Liver (tissue), 9 donors: ENCODE results near the gene LRIT1. TPM values are rescaled to one million over a fixed set of nuclear protein-coding genes. Genes with fewer than 3 reads are reported as not detected.

Source experiments
- DNase-seq: peaks from one replicate; pipeline ENCODE4 v3.0.0-alpha.2; 2017; ENCODE audit warnings: low spot score
- H3K27ac ChIP-seq, 2 donors: one replicate each; pipeline ENCODE4 v1.7.0; 2013; ENCODE audit warnings: inconsistent platforms in 2 of 2, low read length in 2 of 2, control low read depth in 1 of 2, low read depth in 1 of 2, mild to moderate bottlenecking in 1 of 2
- H3K27me3 ChIP-seq, 4 donors: one replicate each; pipeline versions ENCODE4 v1.6.1 to v1.7.0; 2013; ENCODE audit warnings: low read length in 3 of 4, inconsistent platforms in 1 of 4, mild to moderate bottlenecking in 1 of 4, moderate library complexity in 1 of 4; ENCODE audit not compliant: control insufficient read depth in 4 of 4, insufficient read depth in 4 of 4
- H3K36me3 ChIP-seq, 4 donors: one replicate each; pipeline versions ENCODE4 v1.6.1 to v1.7.0; 2013; ENCODE audit warnings: low read length in 3 of 4, mild to moderate bottlenecking in 3 of 4, low read depth in 1 of 4, moderate library complexity in 1 of 4; ENCODE audit not compliant: control insufficient read depth in 4 of 4, insufficient read depth in 3 of 4
- H3K4me1 ChIP-seq, 4 donors: one replicate each; pipeline versions ENCODE4 v1.6.1 to v1.7.0; 2013; ENCODE audit warnings: low read length in 3 of 4, mild to moderate bottlenecking in 3 of 4, moderate library complexity in 1 of 4; ENCODE audit not compliant: control insufficient read depth in 4 of 4, insufficient read depth in 4 of 4
- H3K4me3 ChIP-seq, 3 donors: one replicate each; pipeline versions ENCODE4 v1.6.1 to v1.7.0; 2013; ENCODE audit warnings: low read length in 3 of 3, control low read depth in 1 of 3, low read depth in 1 of 3, mild to moderate bottlenecking in 1 of 3
- H3K9ac ChIP-seq, 2 donors: one replicate each; pipeline ENCODE4 v1.7.0; 2013; ENCODE audit warnings: low read length in 2 of 2, mild to moderate bottlenecking in 2 of 2, moderate library complexity in 2 of 2, control low read depth in 1 of 2, low read depth in 1 of 2
- H3K9me3 ChIP-seq, 4 donors: one replicate each; pipeline versions ENCODE4 v1.6.1 to v1.7.0; 2013; ENCODE audit warnings: low read length in 3 of 4; ENCODE audit not compliant: control insufficient read depth in 4 of 4
- ATF3 ChIP-seq: IDR thresholded peaks from 2 replicates; pipeline ENCODE4 v1.6.1; 2016; ENCODE audit warnings: antibody characterized with exemption
- EGR1 ChIP-seq, 2 donors: IDR thresholded peaks; 2 replicates each; pipeline ENCODE4 v1.6.1; 2016 to 2018; ENCODE audit warnings: antibody characterized with exemption in 2 of 2, low read depth in 2 of 2
- FOXA1 ChIP-seq: IDR thresholded peaks from 2 replicates; pipeline ENCODE4 v1.6.1; 2016; ENCODE audit warnings: antibody characterized with exemption
- FOXA2 ChIP-seq: IDR thresholded peaks from 2 replicates; pipeline ENCODE4 v1.6.1; 2016; ENCODE audit warnings: antibody characterized with exemption
- GABPA ChIP-seq, 2 donors: IDR thresholded peaks in 1 of 2; conservative IDR thresholded peaks in 1 of 2; 2 replicates each; pipeline ENCODE4 v1.6.1; 2016; ENCODE audit warnings: antibody characterized with exemption in 2 of 2, mild to moderate bottlenecking in 1 of 2, moderate library complexity in 1 of 2
- HNF4A ChIP-seq, 2 donors: conservative IDR thresholded peaks; 2 replicates each; pipeline ENCODE4 v1.6.1; 2016; ENCODE audit warnings: antibody characterized with exemption in 2 of 2, mild to moderate bottlenecking in 2 of 2
- HNF4G ChIP-seq: IDR thresholded peaks from 2 replicates; pipeline ENCODE4 v1.6.1; 2016; ENCODE audit warnings: antibody characterized with exemption
- MAX ChIP-seq: IDR thresholded peaks from 2 replicates; pipeline ENCODE4 v1.6.1; 2016; ENCODE audit warnings: antibody characterized with exemption
- NR2F2 ChIP-seq: IDR thresholded peaks from 2 replicates; pipeline ENCODE4 v1.6.1; 2016; ENCODE audit warnings: antibody characterized with exemption
- RXRA ChIP-seq, 2 donors: IDR thresholded peaks; 2 replicates each; pipeline ENCODE4 v1.6.1; 2017 to 2018; ENCODE audit warnings: antibody characterized with exemption in 2 of 2, mild to moderate bottlenecking in 1 of 2
- SP1 ChIP-seq: IDR thresholded peaks from 2 replicates; pipeline ENCODE4 v1.6.1; 2018; ENCODE audit warnings: antibody characterized with exemption, mild to moderate bottlenecking
- TAF1 ChIP-seq: conservative IDR thresholded peaks from 2 replicates; pipeline ENCODE4 v1.6.1; 2016; ENCODE audit warnings: antibody characterized with exemption, mild to moderate bottlenecking
- YY1 ChIP-seq: IDR thresholded peaks from 2 replicates; pipeline ENCODE4 v1.6.1; 2016; ENCODE audit warnings: antibody characterized with exemption, mild to moderate bottlenecking
- WGBS: extraction: QIAGEN DNeasy Blood & Tissue Kit; methylation state at CpG from one replicate; pipeline ENCODE4 v1.1.7; 2013; 5-methylcytosine and 5-hydroxymethylcytosine counted together
- polyA plus RNA-seq, 2 donors: library from polyadenylated mRNA; stranded (reverse) in 1 of 2; unstranded in 1 of 2; fragments of 200-250 nt in 1 of 2; fragments of >200 nt in 1 of 2; fragmentation: Nextera tagmentation in 1 of 2; extraction: Ambion mirVana in 1 of 2; gene quantifications; one replicate each; pipeline versions ENCODE4 v1.2.1 to v1.2.3, GENCODE V29; 2013 to 2015
- total RNA-seq, 2 donors: library from RNA; depleted of rRNA; stranded (reverse); fragments of >200 nt; gene quantifications; one replicate each; pipeline ENCODE4 v1.2.3, GENCODE V29; 2014
- TF ChIP-seq, protein P1 (sequence below): fragments of 150-350 bp; IDR thresholded peaks from 2 replicates; pipeline ENCODE4 v1.5.1; 2017; ENCODE audit warnings: improper control_type of control experiment, low read depth, low read length; ENCODE audit not compliant: missing input control
- TF ChIP-seq, protein P2 (sequence below): IDR thresholded peaks from 2 replicates; pipeline ENCODE4 v1.6.1; 2016; ENCODE audit warnings: antibody characterized with exemption
- donor health status: healthy.
- donor health status: healthy.
- donor health status: healthy.
- donor health status: healthy.
- donor health status: healthy.

The LRIT1 gene
- total and polyA plus RNA-seq, 4 donors: not detected

- Histone ChIP-seq H3K27me3 (peaks cover 0 to 11% (median 7%) of the 10 kb centered on the region in 4 donors), H3K9ac (no peak overlapping the region), H3K36me3 (no peaks in the 10 kb centered on the region), H3K27ac (no peak overlapping the region), H3K9me3 (no peaks in the 10 kb centered on the region), H3K4me3 (no peak overlapping the region), H3K4me1 (peaks cover 4 to 13% (median 7%) of the 10 kb centered on the region in 4 donors)
- TF ChIP-seq SP1: no peak
- TF ChIP-seq EGR1 (IDR thresholded peaks at IDR 0.05; ENCODE audit: low read depth in 2 of 2): no peak
- TF ChIP-seq, protein P1, sequence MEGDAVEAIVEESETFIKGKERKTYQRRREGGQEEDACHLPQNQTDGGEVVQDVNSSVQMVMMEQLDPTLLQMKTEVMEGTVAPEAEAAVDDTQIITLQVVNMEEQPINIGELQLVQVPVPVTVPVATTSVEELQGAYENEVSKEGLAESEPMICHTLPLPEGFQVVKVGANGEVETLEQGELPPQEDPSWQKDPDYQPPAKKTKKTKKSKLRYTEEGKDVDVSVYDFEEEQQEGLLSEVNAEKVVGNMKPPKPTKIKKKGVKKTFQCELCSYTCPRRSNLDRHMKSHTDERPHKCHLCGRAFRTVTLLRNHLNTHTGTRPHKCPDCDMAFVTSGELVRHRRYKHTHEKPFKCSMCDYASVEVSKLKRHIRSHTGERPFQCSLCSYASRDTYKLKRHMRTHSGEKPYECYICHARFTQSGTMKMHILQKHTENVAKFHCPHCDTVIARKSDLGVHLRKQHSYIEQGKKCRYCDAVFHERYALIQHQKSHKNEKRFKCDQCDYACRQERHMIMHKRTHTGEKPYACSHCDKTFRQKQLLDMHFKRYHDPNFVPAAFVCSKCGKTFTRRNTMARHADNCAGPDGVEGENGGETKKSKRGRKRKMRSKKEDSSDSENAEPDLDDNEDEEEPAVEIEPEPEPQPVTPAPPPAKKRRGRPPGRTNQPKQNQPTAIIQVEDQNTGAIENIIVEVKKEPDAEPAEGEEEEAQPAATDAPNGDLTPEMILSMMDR: no peak
- TF ChIP-seq RXRA (IDR thresholded peaks at IDR 0.05): no peak
- no peak for TF ChIP-seq TAF1
- no peak for TF ChIP-seq MAX
- TF ChIP-seq HNF4G: no peak
- no peak for TF ChIP-seq FOXA1
- TF ChIP-seq FOXA2: no peak
- no peak for TF ChIP-seq ATF3
- TF ChIP-seq YY1: no peak
- no peak for TF ChIP-seq HNF4A (conservative IDR thresholded peaks at IDR 0.05)
- TF ChIP-seq, protein P2, sequence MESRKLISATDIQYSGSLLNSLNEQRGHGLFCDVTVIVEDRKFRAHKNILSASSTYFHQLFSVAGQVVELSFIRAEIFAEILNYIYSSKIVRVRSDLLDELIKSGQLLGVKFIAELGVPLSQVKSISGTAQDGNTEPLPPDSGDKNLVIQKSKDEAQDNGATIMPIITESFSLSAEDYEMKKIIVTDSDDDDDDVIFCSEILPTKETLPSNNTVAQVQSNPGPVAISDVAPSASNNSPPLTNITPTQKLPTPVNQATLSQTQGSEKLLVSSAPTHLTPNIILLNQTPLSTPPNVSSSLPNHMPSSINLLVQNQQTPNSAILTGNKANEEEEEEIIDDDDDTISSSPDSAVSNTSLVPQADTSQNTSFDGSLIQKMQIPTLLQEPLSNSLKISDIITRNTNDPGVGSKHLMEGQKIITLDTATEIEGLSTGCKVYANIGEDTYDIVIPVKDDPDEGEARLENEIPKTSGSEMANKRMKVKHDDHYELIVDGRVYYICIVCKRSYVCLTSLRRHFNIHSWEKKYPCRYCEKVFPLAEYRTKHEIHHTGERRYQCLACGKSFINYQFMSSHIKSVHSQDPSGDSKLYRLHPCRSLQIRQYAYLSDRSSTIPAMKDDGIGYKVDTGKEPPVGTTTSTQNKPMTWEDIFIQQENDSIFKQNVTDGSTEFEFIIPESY: no peak
- TF ChIP-seq NR2F2: no peak
- DNase-seq: no peak
- WGBS: 94% methylated on average over 2 of the region's 2 CpGs
Observed at GRCh38 chr10:84193327-84193726, 48.0 kb downstream of the LRIT1 start.

- peaks cover 4 to 13% (median 7%) of the 10 kb centered on the region in 4 donors for H3K4me1 ChIP-seq
- H3K9me3 ChIP-seq: no peaks in the 10 kb centered on the region
- no peak for DNase-seq
- peaks cover 0 to 11% (median 6%) of the 10 kb centered on the region in 4 donors for H3K27me3 ChIP-seq
- no peak overlapping the region for H3K27ac ChIP-seq
- no peak overlapping the region for H3K9ac ChIP-seq
- TF ChIP-seq SP1: no peak
- no peak for TF ChIP-seq NR2F2
- no peak for TF ChIP-seq HNF4G
- TF ChIP-seq ATF3: no peak
- TF ChIP-seq GABPA (IDR thresholded peaks at IDR 0.05 in 1 of 2, conservative IDR thresholded peaks at IDR 0.05 in 1 of 2): no peak
- no peak for TF ChIP-seq EGR1 (IDR thresholded peaks at IDR 0.05; ENCODE audit: low read depth in 2 of 2)
- TF ChIP-seq, protein P1: no peak
- no peak for TF ChIP-seq FOXA1
- TF ChIP-seq MAX: no peak
- TF ChIP-seq FOXA2: no peak
- no peak for TF ChIP-seq RXRA (IDR thresholded peaks at IDR 0.05)
- TF ChIP-seq YY1: no peak
- 74% methylated on average over 5 of the region's 5 CpGs for WGBS
- H3K4me3 ChIP-seq: no peak overlapping the region
- no peaks in the 10 kb centered on the region for H3K36me3 ChIP-seq
Observed at GRCh38 chr10:84191106-84191505, 50.2 kb downstream of the LRIT1 start.
